ENCODE data around the gene TM4SF4.

The TM4SF4 gene

GRCh38 chr3:149480326-149481017 is 6.0 kb downstream of the TM4SF4 start:
- no peak for FAIRE-seq
- peak; percentile 31 for DNase-seq (ENCODE audit: insufficient read length, low spot score)
- TF ChIP-seq, protein P1, sequence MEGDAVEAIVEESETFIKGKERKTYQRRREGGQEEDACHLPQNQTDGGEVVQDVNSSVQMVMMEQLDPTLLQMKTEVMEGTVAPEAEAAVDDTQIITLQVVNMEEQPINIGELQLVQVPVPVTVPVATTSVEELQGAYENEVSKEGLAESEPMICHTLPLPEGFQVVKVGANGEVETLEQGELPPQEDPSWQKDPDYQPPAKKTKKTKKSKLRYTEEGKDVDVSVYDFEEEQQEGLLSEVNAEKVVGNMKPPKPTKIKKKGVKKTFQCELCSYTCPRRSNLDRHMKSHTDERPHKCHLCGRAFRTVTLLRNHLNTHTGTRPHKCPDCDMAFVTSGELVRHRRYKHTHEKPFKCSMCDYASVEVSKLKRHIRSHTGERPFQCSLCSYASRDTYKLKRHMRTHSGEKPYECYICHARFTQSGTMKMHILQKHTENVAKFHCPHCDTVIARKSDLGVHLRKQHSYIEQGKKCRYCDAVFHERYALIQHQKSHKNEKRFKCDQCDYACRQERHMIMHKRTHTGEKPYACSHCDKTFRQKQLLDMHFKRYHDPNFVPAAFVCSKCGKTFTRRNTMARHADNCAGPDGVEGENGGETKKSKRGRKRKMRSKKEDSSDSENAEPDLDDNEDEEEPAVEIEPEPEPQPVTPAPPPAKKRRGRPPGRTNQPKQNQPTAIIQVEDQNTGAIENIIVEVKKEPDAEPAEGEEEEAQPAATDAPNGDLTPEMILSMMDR (IDR thresholded peaks at IDR 0.05; ENCODE audit: insufficient read depth, missing control alignments) = peak; percentile 82

DNA sequence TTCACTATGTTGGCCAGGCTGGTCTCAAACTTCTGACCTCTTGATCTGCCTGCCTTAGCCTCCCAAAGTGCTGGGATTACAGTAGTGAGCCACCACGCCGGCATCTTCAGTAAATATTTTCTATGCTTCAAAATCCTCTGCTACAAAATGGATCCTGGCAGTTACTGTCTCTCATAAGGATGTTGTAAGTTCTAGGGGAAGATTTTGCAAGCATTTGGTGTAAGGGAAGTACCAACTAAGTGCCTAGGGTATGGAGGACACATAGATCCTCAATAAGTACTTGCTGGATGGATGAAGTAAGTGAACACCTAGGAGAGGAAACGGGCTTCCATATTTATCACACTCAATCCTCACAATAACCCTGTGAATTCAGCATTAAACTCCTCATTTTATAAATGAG is 6.6 kb downstream of the TM4SF4 start:
- DNase-seq (ENCODE audit: insufficient read length, low spot score) (no peak), FAIRE-seq (no peak)
- TF ChIP-seq, protein P1 (IDR thresholded peaks at IDR 0.05; ENCODE audit: insufficient read depth, missing control alignments) = no peak

- TF ChIP-seq, protein P1 (IDR thresholded peaks at IDR 0.05; ENCODE audit: insufficient read depth, missing control alignments) = no peak
- no peak for FAIRE-seq
- no peak for DNase-seq (ENCODE audit: insufficient read length, low spot score)
Observed at GRCh38 chr3:149481491-149481890, 7.0 kb downstream of the TM4SF4 start.

GRCh38 chr3:149486726-149487125 is 12.2 kb downstream of the TM4SF4 start:
- no peak for FAIRE-seq

DNA sequence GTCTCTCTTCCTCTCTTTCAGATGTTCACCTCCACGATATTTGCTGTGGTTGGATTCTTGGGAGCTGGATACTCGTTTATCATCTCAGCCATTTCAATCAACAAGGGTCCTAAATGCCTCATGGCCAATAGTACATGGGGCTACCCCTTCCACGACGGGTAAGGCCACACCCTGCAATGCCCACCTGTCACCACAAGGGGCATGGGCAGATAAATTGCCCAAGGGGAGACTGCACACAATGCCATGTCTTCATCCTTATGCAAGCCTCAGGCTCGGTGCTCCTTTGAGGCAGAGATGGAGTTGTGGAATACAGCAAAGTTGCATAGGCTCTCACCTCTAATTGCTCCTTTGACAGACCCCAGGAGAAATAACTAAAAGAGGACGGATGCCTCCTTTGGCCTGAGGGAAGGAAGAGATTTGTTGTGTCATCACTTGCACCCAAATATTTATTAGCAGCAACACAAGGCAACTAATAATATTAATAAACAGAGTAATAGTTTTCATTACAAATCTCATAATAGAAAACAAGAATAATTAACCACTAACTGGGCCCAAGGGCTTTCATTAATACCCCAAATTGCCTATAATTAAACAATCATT is 13.2 kb downstream of the TM4SF4 start:
- no peak for FAIRE-seq
- TF ChIP-seq, protein P1 (IDR thresholded peaks at IDR 0.05; ENCODE audit: insufficient read depth, missing control alignments) = peak; percentile 42
- DNase-seq (ENCODE audit: insufficient read length, low spot score) = no peak

More at GRCh38 chr3:149486726-149487125, 12.2 kb downstream of the TM4SF4 start:
- no peak for DNase-seq (ENCODE audit: insufficient read length, low spot score)
- TF ChIP-seq, protein P1 (IDR thresholded peaks at IDR 0.05; ENCODE audit: insufficient read depth, missing control alignments) = no peak

GRCh38 chr3:149489060-149489690 is 14.7 kb downstream of the TM4SF4 start:
- no peak for FAIRE-seq
- TF ChIP-seq, protein P1 (IDR thresholded peaks at IDR 0.05; ENCODE audit: insufficient read depth, missing control alignments) = peak; percentile 36
- DNase-seq (ENCODE audit: insufficient read length, low spot score) = no peak

Measured in D721Med (cell line).